Uterus (tissue), 4 donors: Measurements from ENCODE around the gene ZFYVE28. TPM values are rescaled to one million over a fixed set of nuclear protein-coding genes. Genes with fewer than 3 reads are reported as not detected.
"Not testable (repeated sequence)": the region's sequence is repeated elsewhere in the genome, so short reads cannot be mapped to it uniquely, and the experiment has no call there.

ENCODE experiments used
- DNase-seq, 2 donors: peaks; one replicate each; pipeline ENCODE4 v3.0.0-alpha.2; 2019 to 2020
- H3K27ac ChIP-seq, 2 donors: fragments of 200-600 bp; sonication (generic); 1 replicate in 1 of 2; 2 replicates in 1 of 2; pipeline ENCODE4 v1.5.1; 2016 to 2018
- H3K27me3 ChIP-seq, 2 donors: fragments of 200-600 bp; sonication (generic); one replicate each; pipeline ENCODE4 v1.5.1; 2018 to 2019; ENCODE audit warnings: control low read depth in 1 of 2
- H3K36me3 ChIP-seq, 2 donors: fragments of 200-600 bp; sonication (generic); one replicate each; pipeline ENCODE4 v1.5.1; 2019; ENCODE audit warnings: control low read depth in 1 of 2
- H3K4me1 ChIP-seq, 2 donors: fragments of 200-600 bp; sonication (generic); one replicate each; pipeline ENCODE4 v1.5.1; 2018 to 2019; ENCODE audit warnings: control low read depth in 1 of 2
- H3K4me3 ChIP-seq, 2 donors: fragments of 200-600 bp; sonication (generic); 1 replicate in 1 of 2; 2 replicates in 1 of 2; pipeline ENCODE4 v1.5.1; 2018 to 2019; ENCODE audit warnings: mild to moderate bottlenecking in 1 of 2
- H3K9me3 ChIP-seq, 2 donors: fragments of 200-600 bp; sonication (generic); one replicate each; pipeline ENCODE4 v1.5.1; 2019; ENCODE audit warnings: control low read depth in 1 of 2
- CTCF ChIP-seq, 4 experiments: fragments of 200-600 bp in 2 of 4; fragments of 450-650 bp in 2 of 4; sonication (generic) in 2 of 4; IDR thresholded peaks; one replicate each; pipeline ENCODE4 v1.5.1; 2016 to 2019; ENCODE audit warnings: antibody characterized with exemption in 4 of 4, mild to moderate bottlenecking in 2 of 4, moderate library complexity in 1 of 4
- POLR2A ChIP-seq, 2 donors: fragments of 450-650 bp; IDR thresholded peaks; one replicate each; pipeline ENCODE4 v1.6.1; 2016; ENCODE audit warnings: antibody characterized with exemption in 2 of 2, mild to moderate bottlenecking in 1 of 2, moderate library complexity in 1 of 2
- intact Hi-C: fragments of 100-400 bp; cut with DNase I; formaldehyde crosslinking; loops from one replicate; pipeline ENCODE4 v1.15.1; 2023; ENCODE audit warnings: low total_unique reads
- total RNA-seq, 4 donors: library from RNA; depleted of rRNA in 3 of 4; stranded (reverse); fragments of >200 nt in 3 of 4; gene quantifications; one replicate each; pipeline versions ENCODE4 v1.1.0 to v1.2.4, GENCODE V29; 2014 to 2023
- donor health status: DM: yes; HTN: yes; CAD: no.

The ZFYVE28 gene
- total RNA-seq, 4 donors from 2014 or later = 5.4 to 16.7 (median 13.4) TPM

GRCh38 chr4:2434420-2434819 lies 16.0 kb upstream of the ZFYVE28 start:
- DNase-seq = no peak
- Histone ChIP-seq H3K36me3 (no peaks in the 10 kb centered on the region), H3K27me3 (no peaks in the 10 kb centered on the region), H3K4me3 (no peak overlapping the region), H3K9me3 (no peaks in the 10 kb centered on the region), H3K27ac (no peak overlapping the region), H3K4me1 (no peaks in the 10 kb centered on the region)
- TF ChIP-seq CTCF (IDR thresholded peaks at IDR 0.05) = no peak
- no peak for TF ChIP-seq POLR2A (IDR thresholded peaks at IDR 0.05)
- intact Hi-C loops = no loop called here

- Histone ChIP-seq H3K9me3 (no peaks in the 10 kb centered on the region), H3K4me3 (no peak overlapping the region), H3K36me3 (no peaks in the 10 kb centered on the region), H3K27me3 (no peaks in the 10 kb centered on the region), H3K4me1 (no peaks in the 10 kb centered on the region), H3K27ac (no peak overlapping the region)
- intact Hi-C loops = no loop called here
- DNase-seq = no peak
- TF ChIP-seq POLR2A (IDR thresholded peaks at IDR 0.05) = no peak
- no peak for TF ChIP-seq CTCF (IDR thresholded peaks at IDR 0.05)
These were observed 15.3 kb upstream of the ZFYVE28 start for GRCh38 chr4:2433609-2434350.

GRCh38 chr4:2432991-2433530 lies 14.6 kb upstream of the ZFYVE28 start:
- no peak for DNase-seq
- intact Hi-C loops = no loop called here
- TF ChIP-seq POLR2A (IDR thresholded peaks at IDR 0.05) (no peak), CTCF (IDR thresholded peaks at IDR 0.05) (no peak)
- Histone ChIP-seq H3K9me3 (no peaks in the 10 kb centered on the region), H3K27me3 (no peaks in the 10 kb centered on the region), H3K4me3 (no peak overlapping the region), H3K4me1 (no peaks in the 10 kb centered on the region), H3K27ac (no peak overlapping the region), H3K36me3 (no peaks in the 10 kb centered on the region)

- Histone ChIP-seq H3K27me3 (no peaks in the 10 kb centered on the region), H3K4me3 (no peak overlapping the region), H3K36me3 (no peaks in the 10 kb centered on the region), H3K4me1 (no peaks in the 10 kb centered on the region), H3K27ac (no peak overlapping the region), H3K9me3 (no peaks in the 10 kb centered on the region)
- TF ChIP-seq POLR2A (IDR thresholded peaks at IDR 0.05) (no peak), CTCF (IDR thresholded peaks at IDR 0.05) (no peak)
- intact Hi-C loops = no loop called here
- no peak for DNase-seq
These were observed 13.6 kb upstream of the ZFYVE28 start for GRCh38 chr4:2432004-2432403.

GRCh38 chr4:2429945-2430757 lies 11.7 kb upstream of the ZFYVE28 start:
- H3K9me3 ChIP-seq, DNase-seq, H3K27ac ChIP-seq, H3K4me3 ChIP-seq, H3K27me3 ChIP-seq, H3K36me3 ChIP-seq, H3K4me1 ChIP-seq, intact Hi-C loops: not testable (repeated sequence)
